UCSD-AML1 (cell line): Measurements from ENCODE around the gene ARSK.
"Not testable (repeated sequence)": the region's sequence is repeated elsewhere in the genome, so short reads cannot be mapped to it uniquely, and the experiment has no call there.

Experiments
- DNase-seq: peaks from one replicate; lab custom pipeline; 2025; ENCODE audit not compliant: unreplicated experiment; lab: John Stamatoyannopoulos, UW

ARSK gene

DNA sequence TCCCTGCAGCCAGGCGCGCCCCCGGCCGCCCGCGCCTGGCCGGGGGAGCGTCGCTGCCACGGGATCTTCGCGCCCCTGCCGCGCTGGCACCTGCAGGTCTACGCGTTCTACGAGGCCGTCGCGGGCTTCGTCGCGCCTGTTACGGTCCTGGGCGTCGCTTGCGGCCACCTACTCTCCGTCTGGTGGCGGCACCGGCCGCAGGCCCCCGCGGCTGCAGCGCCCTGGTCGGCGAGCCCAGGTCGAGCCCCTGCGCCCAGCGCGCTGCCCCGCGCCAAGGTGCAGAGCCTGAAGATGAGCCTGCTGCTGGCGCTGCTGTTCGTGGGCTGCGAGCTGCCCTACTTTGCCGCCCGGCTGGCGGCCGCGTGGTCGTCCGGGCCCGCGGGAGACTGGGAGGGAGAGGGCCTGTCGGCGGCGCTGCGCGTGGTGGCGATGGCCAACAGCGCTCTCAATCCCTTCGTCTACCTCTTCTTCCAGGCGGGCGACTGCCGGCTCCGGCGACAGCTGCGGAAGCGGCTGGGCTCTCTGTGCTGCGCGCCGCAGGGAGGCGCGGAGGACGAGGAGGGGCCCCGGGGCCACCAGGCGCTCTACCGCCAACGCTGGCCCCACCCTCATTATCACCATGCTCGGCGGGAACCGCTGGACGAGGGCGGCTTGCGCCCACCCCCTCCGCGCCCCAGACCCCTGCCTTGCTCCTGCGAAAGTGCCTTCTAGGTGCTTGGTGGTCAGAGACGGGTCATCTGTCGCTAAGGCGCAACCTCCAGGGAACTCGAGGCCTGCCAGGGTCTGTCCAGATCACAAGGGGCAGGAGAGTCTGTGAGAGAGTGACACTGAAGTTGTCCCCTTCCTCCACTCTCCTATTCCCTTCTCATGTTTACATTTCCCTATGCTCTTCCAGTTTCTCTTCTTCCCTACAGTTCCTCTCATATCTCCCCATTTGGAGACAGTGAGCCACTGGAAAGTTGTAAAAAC is 66.3 kb downstream of the ARSK start:
- peak; percentile 37 for DNase-seq

DNA sequence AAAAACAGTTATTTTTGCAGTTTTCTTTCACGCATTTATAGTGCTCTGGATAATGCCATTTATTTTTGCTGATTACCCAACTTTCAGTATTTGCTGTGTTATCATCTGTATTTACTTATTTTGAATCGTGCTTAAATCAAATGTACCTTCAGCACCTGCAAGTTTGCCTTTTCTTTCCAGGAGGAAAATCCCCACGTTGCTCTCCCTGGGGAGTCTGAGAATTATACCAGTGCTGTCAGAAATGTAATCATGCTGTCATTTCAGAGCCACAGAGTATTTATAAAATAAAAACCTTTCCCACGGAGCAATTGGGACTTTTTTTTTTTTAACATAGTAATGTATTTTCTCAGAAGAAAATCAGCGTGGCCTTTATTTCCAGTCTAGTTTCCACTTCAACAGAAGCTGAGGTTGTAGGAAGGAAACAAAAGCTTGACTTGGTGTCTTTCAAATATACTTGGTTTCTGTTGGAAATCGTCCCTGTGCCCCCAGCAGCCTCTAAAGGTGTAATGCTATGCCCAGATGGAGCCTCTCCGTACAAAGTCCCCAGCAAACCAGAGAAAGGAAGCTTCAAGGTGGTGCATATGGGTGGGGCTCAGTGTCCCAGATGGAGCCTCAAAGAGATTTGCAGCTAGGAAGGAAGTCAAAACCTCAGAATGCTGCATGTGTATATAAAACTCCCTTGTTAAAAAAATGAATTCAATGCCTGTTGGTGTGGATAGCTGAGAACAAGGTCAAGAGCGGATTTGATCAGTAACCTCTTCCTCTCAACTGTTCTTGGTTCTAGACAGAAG is 67.1 kb downstream of the ARSK start:
- DNase-seq: peak; percentile 17

DNA sequence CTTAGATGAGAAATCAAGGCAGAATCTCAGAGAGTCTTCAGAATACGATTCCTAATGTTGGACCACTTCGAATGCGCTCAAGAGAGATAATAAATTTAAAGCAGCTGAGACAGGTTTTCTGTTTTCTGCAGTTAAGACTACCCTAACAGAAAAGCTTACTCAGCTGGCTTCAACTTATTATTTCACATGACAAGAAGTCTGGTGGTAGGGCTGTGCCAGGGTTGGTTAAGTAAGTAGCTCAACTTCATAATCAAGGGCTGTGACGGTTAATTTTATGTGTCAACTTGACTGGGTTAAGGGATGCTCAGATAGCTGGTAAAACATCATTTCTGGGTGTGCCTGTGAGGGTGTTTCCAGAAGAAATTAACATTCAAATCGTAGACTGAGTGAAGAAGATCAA is 68.8 kb downstream of the ARSK start:
- DNase-seq: no peak

- DNase-seq: no peak
Observed at GRCh38 chr5:95624368-95624767, 69.5 kb downstream of the ARSK start.

DNA sequence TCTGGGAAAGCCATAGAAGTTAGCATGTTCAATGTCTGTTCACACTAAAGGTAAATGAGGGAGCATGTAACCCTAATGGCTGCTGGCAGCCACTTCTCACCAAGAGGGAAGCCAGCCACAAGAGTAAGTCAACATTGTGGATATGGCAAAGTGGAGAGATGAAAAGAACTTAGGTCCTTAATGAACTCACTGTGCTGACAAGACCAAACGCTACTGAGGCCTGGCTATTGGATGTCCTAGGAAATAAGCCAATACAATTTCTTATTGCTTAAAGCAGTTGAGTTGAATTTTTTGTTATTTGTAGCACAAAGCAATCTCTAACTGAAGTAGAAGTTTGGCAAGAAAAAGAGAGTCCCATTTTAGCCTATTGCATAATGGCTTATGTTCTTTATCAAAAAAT is 71.8 kb downstream of the ARSK start:
- DNase-seq: no peak

GRCh38 chr5:95627971-95628810 is 73.3 kb downstream of the ARSK start:
- no peak for DNase-seq

- no peak for DNase-seq
Observed at GRCh38 chr5:95628933-95629332, 74.0 kb downstream of the ARSK start.

- DNase-seq: no peak
Observed at GRCh38 chr5:95630394-95630917, 75.6 kb downstream of the ARSK start.

GRCh38 chr5:95631255-95631958 is 76.5 kb downstream of the ARSK start:
- DNase-seq: no peak

DNA sequence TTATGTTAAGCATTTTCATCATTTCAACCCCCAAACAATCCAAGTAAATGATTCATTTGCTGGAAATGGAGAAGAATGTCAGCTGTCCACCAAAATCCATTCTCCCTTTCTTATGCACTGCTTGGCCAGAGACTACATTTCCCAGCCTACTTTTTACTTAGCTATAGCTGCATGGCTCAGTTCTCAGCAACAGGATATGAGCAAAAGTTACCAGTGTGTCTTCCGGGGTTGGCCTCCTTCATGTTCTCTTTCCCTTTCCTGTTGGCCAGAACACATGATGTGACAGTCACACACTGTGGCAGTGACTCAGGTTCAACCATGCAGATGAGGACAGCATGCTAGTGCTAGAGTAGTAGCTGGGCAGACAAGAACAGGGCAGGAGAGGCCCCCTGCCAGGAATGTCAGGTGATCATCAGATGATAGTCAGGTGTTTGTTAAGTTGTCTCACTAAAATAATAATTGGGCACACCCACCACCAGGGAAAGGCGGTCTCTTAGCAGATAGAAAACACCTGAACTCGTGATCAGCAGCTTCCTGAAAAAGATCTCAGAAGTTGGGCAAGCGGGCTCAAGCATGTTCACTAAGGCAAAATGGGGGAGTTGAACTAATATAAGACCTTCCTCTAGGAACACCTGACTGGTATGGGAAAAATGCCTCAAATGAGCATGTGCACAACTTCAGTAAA is 77.2 kb downstream of the ARSK start:
- DNase-seq: peak; percentile 22

DNA sequence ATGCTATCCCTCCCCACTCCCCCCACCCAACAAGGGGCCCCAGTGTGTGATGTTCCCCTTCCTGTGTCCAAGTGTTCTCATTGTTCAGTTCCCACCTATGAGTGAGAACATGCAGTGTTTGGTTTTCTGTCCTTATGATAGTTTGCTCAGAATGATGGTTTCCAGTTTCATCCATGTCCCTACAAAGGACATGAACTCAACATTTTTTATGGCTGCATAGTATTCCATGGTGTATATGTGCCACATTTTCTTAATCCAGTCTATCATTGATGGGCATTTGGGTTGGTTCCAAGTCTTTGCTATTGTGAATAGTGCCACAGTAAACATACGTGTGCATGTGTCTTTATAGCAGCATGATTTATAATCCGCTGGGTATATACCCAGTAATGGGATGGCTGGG is 78.0 kb downstream of the ARSK start:
- DNase-seq: not testable (repeated sequence)

DNA sequence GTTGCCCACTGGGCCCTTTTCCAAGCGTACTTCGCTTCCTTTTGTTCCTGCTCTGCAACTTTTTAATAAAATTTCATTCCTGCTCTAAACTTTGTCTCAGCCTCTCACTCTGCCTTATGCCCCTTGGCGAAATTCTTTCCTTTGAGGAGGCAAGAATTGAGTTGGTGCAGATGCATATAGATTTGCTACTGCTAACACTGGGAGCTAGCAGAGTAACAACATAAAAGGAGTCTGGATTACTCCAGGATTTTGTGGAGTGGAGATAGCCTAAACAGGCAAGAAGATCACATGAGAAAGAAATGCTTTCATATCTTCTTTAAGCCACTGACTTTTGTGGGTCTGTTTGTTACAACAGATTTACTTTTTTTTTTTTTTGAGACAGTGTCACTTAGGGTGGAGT is 78.8 kb downstream of the ARSK start:
- DNase-seq: no peak

DNA sequence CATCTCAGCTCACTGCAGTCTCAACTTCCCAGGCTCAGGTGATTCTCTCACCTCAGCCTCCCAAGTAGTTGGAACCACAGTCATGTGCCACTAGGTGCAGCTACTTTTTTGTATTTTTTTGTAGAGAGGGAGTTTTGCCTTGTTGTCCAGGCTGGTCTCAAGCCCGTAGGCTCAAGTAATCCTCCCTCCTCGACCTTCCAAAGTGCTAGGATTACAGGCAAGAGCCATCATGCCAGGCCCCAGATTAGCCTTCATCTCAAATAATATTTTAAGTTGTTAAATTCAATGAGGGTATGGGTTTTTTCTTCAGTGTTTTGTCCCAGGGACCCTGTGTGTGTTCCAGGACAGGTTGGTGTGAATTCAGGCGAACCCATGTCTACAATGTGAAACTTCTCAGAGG is 79.2 kb downstream of the ARSK start:
- no peak for DNase-seq

DNA sequence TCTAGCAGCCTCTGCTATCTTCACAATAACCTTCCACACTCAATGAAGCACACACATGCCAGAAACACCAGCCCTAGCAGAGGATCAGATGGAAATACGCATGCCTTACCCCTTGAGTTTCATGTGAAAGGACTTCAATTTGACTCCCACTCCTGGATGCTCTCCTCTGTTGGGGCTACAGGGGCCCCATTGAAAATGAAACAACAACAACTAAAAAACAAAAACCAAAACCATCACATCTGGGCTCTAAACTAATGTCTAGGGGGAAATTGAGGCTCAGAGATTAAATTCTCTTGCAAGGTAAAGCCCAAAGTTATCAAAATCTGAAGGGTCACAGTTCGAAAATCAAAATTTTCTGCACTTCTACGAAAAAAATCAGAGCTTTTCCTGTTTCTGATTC is 83.7 kb downstream of the ARSK start:
- no peak for DNase-seq

DNA sequence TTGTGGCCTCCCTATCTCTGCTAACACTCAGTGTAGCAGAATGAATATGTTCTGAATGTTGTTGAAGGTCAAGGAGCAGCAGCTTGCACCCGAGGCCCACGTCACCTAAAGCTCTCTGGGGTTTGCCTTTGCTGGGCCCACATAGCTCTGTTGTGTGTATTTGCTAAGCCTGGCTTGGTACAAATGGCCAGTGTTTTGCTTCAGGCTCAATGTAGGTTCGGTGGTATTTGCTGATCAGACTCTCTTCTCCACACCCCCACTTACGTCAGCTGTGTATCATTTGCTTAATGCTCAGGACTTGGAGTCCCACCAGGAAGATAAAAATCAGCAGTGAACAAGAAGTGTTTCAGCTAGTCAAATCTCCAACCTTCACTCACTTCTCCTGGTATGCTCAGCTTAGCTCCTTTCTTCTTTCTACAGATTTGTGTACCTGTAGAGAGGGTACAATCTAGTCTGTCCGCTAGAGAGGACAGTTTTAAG is 86.9 kb downstream of the ARSK start:
- no peak for DNase-seq

DNA sequence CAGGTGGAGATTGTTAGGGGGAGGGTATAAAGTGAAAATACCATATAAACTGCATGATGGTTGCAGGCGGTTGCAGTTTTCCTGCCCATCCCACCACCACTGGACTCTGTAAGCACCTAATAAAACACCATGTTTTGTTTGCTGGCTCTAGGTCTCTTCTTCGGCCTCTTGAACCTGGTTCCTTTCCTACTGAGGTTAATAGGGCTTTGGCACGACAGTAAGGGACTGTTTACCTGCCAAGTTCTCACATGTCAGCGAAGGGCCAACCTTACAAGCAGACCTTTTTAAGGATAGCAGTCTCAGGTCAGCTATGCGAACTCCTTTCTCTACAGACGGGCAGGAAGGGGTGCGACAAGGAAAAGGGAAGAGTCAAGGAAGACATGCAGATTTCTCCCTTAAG is 88.3 kb downstream of the ARSK start:
- no peak for DNase-seq

DNA sequence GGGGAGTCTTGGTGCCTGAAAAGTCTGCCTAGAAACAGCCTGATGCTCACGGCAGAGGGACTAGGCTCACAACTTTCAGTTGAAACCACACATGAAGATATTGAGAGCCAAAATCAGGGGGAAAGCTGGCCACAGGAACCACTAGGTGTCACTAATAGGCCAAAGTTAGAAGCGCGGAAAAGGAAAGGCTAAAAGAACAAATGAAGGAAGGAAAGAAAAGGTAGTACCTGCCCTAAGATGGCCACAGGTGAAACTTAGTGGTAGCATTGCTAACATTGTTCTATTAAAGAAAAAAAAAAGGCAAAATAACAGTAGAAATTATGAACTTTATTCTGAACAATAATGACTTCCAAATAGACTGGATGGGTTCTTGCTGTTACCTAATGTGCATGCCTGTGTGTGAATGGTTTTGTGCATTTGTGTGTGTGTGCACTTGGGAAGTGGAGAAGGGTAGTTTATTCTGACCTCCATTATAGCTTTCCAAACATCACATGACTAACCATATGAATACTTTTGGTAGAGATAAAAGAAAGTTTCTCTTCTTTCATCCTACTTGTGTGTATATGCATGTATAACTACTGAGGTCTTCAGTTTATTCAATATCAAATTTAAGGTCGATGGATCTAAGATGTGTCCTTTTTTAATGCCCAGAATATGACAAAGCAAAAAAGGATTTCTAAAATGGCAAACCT is 89.6 kb downstream of the ARSK start:
- peak; percentile 15 for DNase-seq

DNA sequence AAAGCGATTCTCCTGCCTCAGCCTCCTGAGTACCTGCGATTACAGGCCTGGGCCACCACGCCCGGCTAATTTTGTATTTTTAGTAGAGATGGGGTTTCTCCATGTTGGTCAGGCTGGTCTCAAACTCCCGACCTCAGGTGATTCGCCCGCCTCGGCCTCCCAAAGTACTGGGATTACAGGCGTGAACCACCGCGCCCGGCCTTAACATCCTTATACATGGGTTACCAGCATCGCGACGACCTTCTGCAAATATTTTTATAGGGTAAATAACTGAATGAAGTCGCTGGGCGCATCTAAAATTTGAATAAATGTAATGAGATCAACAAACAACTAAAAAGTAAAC is 91.3 kb downstream of the ARSK start:
- DNase-seq: not testable (repeated sequence)
